SIG-M5 treated with dmso at 0.1 percent for 504 hours (cell line): Measurements from ENCODE around the gene TEX261.

Source experiments
- DNase-seq: peaks from one replicate; lab custom pipeline; 2025; ENCODE audit not compliant: unreplicated experiment; lab: John Stamatoyannopoulos, UW

The TEX261 gene

GRCh38 chr2:70937866-70938585 is 56.6 kb downstream of the TEX261 start:
- no peak for DNase-seq

- peak; percentile 16 for DNase-seq
Observed at GRCh38 chr2:70936979-70937811, 57.5 kb downstream of the TEX261 start.

- no peak for DNase-seq
Observed at GRCh38 chr2:70936165-70936978, 58.3 kb downstream of the TEX261 start.
